ENCODE measurements around the gene HELZ.

HELZ gene

DNA sequence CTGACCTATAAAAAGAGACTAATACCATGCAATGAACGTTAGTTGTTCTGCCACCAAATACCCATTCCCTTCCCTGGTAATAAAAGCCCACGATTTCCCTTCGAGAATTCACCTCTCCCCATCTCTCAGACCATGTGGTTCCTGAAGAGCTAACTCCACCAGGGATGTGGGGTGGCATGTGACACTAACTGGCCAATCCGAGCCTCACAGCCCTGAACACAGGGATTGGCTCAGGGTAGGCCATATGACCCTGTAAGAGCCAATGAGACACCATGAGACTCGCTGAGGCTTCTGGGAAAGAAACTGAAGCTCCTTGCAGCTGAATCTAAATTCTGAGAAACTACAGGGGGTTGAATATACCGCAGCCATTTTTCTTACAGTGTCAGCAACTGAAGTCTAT is 21.1 kb downstream of the HELZ start:
- H3K27me3 Mint-ChIP-seq: no peaks in the 10 kb centered on the region
- peaks cover 55% of the 10 kb centered on the region for H3K4me1 Mint-ChIP-seq (ENCODE audit: low read depth)
- no peak overlapping the region for H3K4me3 Mint-ChIP-seq
- H3K27ac Mint-ChIP-seq: peak overlapping the region; percentile 23
- H3K36me3 Mint-ChIP-seq: peaks cover 16% of the 10 kb centered on the region
- H3K9me3 Mint-ChIP-seq (ENCODE audit: low read depth): no peaks in the 10 kb centered on the region

DNA sequence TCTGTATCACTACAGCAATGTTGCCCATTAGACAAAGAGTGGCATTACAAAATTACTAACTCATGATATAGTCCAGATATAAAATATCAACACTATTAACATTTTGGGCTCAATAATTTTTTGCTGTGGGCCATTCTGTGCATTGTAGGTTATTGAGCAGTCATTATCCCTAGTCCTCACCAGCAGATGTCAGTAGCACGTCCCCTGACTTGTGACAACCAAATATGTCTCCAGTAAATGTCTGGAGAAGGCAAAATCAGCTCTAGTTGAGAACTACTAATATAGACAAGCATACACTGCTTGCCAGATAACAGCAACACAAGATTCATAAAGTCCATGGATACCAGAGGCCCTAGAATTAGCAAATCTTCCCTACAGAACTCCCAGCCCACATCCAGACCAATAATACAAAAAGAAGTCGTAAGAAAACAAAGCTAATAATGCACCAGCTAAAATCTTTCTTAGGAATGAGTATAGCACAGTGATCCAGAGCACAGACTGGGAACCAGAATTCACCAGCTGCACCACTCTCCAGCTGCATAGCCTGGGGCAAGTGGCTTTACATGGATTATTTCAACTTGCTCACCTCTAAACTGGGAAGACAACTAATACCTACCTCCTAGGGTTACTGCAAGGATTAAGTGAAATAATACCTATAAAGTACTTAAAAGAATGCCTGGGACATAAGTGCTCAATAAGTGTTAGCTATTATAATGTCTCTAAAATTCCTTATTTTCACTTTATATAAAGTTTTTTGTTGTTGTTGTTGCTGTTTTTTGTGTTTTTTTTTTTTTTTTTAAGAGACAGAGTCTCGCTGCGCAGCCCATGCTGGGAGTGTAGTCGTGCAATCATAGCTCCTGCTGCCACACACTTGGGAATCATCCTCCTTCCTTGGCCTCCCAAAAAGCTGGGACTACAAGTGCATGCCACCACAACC is 23.7 kb downstream of the HELZ start:
- Mint-ChIP-seq H3K27me3 (no peaks in the 10 kb centered on the region), H3K4me1 (ENCODE audit: low read depth) (peaks cover 47% of the 10 kb centered on the region), H3K27ac (no peak overlapping the region), H3K4me3 (no peak overlapping the region), H3K9me3 (ENCODE audit: low read depth) (no peaks in the 10 kb centered on the region), H3K36me3 (peaks cover 15% of the 10 kb centered on the region)

DNA sequence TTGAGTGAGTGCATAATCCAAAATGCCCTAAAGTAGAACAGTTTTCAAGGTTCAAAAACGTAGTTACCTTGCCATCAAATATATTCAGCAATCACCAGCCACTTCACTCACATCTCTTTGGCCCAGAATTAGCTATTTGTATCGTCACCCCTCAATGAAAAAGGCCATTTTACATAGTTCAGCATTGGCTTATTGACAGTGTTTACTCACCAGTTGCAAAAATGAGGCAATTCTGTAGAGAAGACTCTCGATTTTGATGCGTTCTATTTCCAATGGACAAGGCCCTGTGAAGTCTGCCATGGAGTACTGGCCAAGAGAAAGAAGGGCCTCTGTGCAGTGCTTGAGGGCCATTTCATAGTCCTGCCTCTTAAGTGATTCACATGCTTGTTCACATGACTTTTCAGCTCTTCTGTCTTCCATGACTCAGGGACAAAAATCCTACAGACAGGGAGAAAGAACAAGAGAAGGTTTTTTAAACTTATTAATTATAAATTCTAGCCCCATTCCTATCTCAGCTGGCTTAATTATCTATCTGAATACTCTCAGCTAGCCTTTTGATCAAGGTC is 26.5 kb downstream of the HELZ start:
- Mint-ChIP-seq H3K36me3 (peaks cover 9% of the 10 kb centered on the region), H3K27me3 (no peaks in the 10 kb centered on the region), H3K4me1 (ENCODE audit: low read depth) (peaks cover 30% of the 10 kb centered on the region), H3K4me3 (no peak overlapping the region), H3K27ac (no peak overlapping the region), H3K9me3 (ENCODE audit: low read depth) (no peaks in the 10 kb centered on the region)

DNA sequence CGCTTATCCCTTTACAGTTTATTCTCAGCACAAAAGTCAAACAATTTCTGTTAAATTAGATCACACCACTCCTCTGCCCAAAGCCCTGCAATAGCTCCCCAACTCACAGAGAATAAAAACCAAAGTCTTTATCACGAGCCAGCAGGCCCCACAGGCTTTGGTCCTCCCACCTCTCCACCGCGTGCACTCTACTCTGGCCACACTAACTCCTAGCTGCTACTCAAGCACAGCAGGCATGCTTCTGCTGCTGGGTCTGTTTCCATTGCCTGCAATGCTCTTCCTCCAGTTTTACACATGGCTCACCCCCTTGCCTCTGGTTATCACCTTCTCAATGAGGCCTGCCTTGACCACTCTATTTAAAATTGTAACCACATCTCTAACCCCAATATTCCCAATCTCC is 27.6 kb downstream of the HELZ start:
- Mint-ChIP-seq H3K36me3 (peaks cover 9% of the 10 kb centered on the region), H3K27me3 (no peaks in the 10 kb centered on the region), H3K4me3 (no peak overlapping the region), H3K4me1 (ENCODE audit: low read depth) (peaks cover 32% of the 10 kb centered on the region), H3K27ac (no peak overlapping the region), H3K9me3 (ENCODE audit: low read depth) (no peaks in the 10 kb centered on the region)

DNA sequence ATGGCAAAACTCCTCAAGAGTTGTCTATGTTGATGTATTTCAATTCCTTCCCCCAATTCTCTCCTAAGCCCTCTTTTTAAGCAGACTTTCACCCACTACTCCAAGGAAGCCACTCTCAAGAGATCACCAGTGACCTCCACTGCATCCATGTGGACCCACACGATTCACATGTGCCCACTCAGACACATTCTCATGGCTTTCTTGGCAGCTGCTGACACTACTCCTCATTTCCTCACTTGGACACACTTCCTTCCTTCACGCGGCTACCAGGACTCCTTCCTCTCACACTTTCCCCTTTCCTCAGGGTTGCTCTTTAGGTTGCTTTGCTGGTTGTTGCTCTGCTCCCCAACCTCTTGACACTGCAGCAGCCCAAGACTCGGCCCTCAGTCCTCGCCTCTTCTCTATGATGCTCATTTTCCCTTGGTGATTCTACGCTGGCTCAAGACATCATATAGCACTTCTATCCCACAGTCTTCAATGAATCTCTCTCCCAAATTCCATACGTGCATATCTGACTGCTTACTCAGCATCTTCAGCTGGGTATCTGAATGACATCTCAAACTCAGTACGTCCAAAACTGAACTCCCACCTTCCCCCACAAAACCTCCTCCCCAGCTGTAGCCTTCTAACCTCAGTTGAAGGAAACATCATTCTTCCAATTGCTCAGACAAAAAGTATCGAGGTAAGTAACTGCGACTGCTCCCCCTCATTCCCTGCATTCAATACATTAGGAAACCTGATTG is 28.2 kb downstream of the HELZ start:
- Mint-ChIP-seq H3K27ac (no peak overlapping the region), H3K36me3 (peaks cover 12% of the 10 kb centered on the region), H3K9me3 (ENCODE audit: low read depth) (no peaks in the 10 kb centered on the region), H3K27me3 (no peaks in the 10 kb centered on the region), H3K4me1 (ENCODE audit: low read depth) (peaks cover 31% of the 10 kb centered on the region), H3K4me3 (no peak overlapping the region)

- Mint-ChIP-seq H3K36me3 (peaks cover 12% of the 10 kb centered on the region), H3K4me3 (no peak overlapping the region), H3K27ac (no peak overlapping the region), H3K9me3 (ENCODE audit: low read depth) (no peaks in the 10 kb centered on the region), H3K4me1 (ENCODE audit: low read depth) (peaks cover 28% of the 10 kb centered on the region), H3K27me3 (no peaks in the 10 kb centered on the region)
These were observed 29.0 kb downstream of the HELZ start for GRCh38 chr17:67215991-67216421.

DNA sequence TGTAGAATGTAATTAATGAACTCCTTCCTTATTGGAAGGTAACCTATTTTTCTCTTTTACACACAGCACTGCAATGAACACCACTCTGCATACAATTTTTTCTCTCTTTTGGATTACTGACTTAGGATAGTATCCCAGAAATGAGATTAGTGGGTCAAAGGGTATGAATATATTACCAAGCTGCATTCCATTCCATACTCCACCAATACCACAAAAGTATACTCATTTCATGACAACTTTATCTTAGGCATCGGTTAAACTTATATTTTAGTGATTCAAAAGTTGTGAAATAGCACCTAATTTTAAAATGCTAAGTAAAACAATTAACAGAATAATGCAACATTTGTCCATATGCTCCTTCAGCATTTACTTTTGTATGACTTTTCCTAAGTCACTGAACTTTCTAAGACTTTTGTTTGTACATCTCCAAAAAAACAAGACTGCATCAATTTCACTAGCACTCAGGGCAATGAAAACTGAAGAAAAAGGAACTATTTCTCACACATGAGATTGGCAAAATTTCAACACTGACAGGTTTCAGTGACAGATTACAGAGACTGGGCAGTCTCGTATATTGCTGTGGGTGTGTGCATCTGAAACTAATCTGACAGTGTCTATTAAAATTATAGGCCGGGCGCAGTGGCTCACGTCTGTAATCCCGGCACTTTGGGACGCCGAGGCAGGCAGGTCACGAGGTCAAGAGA is 32.1 kb downstream of the HELZ start:
- Mint-ChIP-seq H3K9me3 (ENCODE audit: low read depth) (no peaks in the 10 kb centered on the region), H3K36me3 (peaks cover 14% of the 10 kb centered on the region), H3K4me3 (no peak overlapping the region), H3K27me3 (no peaks in the 10 kb centered on the region), H3K27ac (no peak overlapping the region), H3K4me1 (ENCODE audit: low read depth) (peaks cover 36% of the 10 kb centered on the region)

GRCh38 chr17:67212231-67212630 is 32.8 kb downstream of the HELZ start:
- H3K36me3 Mint-ChIP-seq: peaks cover 15% of the 10 kb centered on the region
- H3K4me1 Mint-ChIP-seq (ENCODE audit: low read depth): peaks cover 37% of the 10 kb centered on the region
- no peak overlapping the region for H3K27ac Mint-ChIP-seq
- no peaks in the 10 kb centered on the region for H3K9me3 Mint-ChIP-seq (ENCODE audit: low read depth)
- no peaks in the 10 kb centered on the region for H3K27me3 Mint-ChIP-seq
- no peak overlapping the region for H3K4me3 Mint-ChIP-seq

GRCh38 chr17:67211742-67212141 is 33.3 kb downstream of the HELZ start:
- H3K4me3 Mint-ChIP-seq: no peak overlapping the region
- H3K4me1 Mint-ChIP-seq (ENCODE audit: low read depth): peaks cover 37% of the 10 kb centered on the region
- H3K27ac Mint-ChIP-seq: no peak overlapping the region
- H3K36me3 Mint-ChIP-seq: peaks cover 15% of the 10 kb centered on the region
- H3K9me3 Mint-ChIP-seq (ENCODE audit: low read depth): no peaks in the 10 kb centered on the region
- H3K27me3 Mint-ChIP-seq: no peaks in the 10 kb centered on the region

- no peak overlapping the region for H3K4me3 Mint-ChIP-seq
- H3K27me3 Mint-ChIP-seq: no peaks in the 10 kb centered on the region
- H3K36me3 Mint-ChIP-seq: peaks cover 15% of the 10 kb centered on the region
- peaks cover 37% of the 10 kb centered on the region for H3K4me1 Mint-ChIP-seq (ENCODE audit: low read depth)
- H3K9me3 Mint-ChIP-seq (ENCODE audit: low read depth): no peaks in the 10 kb centered on the region
- H3K27ac Mint-ChIP-seq: no peak overlapping the region
These were observed 34.1 kb downstream of the HELZ start for GRCh38 chr17:67210915-67211314.

- H3K9me3 Mint-ChIP-seq (ENCODE audit: low read depth): no peaks in the 10 kb centered on the region
- H3K4me3 Mint-ChIP-seq: no peak overlapping the region
These were observed 36.8 kb downstream of the HELZ start for GRCh38 chr17:67208232-67208631.

GRCh38 chr17:67203818-67204217 is 41.2 kb downstream of the HELZ start:
- H3K36me3 Mint-ChIP-seq: peaks cover 22% of the 10 kb centered on the region
- no peaks in the 10 kb centered on the region for H3K9me3 Mint-ChIP-seq (ENCODE audit: low read depth)
- no peaks in the 10 kb centered on the region for H3K27me3 Mint-ChIP-seq
- no peak overlapping the region for H3K4me3 Mint-ChIP-seq
- H3K27ac Mint-ChIP-seq: no peak overlapping the region
- peaks cover 13% of the 10 kb centered on the region for H3K4me1 Mint-ChIP-seq (ENCODE audit: low read depth)

More at GRCh38 chr17:67208232-67208631, 36.8 kb downstream of the HELZ start:
- peaks cover 14% of the 10 kb centered on the region for H3K36me3 Mint-ChIP-seq
- peaks cover 38% of the 10 kb centered on the region for H3K4me1 Mint-ChIP-seq (ENCODE audit: low read depth)
- H3K27ac Mint-ChIP-seq: no peak overlapping the region
- H3K27me3 Mint-ChIP-seq: no peaks in the 10 kb centered on the region

GRCh38 chr17:67202503-67202902 is 42.5 kb downstream of the HELZ start:
- no peak overlapping the region for H3K27ac Mint-ChIP-seq
- peaks cover 6% of the 10 kb centered on the region for H3K4me1 Mint-ChIP-seq (ENCODE audit: low read depth)
- H3K9me3 Mint-ChIP-seq (ENCODE audit: low read depth): peaks cover under 1% of the 10 kb centered on the region
- H3K27me3 Mint-ChIP-seq: no peaks in the 10 kb centered on the region
- H3K36me3 Mint-ChIP-seq: peaks cover 22% of the 10 kb centered on the region
- H3K4me3 Mint-ChIP-seq: no peak overlapping the region

DNA sequence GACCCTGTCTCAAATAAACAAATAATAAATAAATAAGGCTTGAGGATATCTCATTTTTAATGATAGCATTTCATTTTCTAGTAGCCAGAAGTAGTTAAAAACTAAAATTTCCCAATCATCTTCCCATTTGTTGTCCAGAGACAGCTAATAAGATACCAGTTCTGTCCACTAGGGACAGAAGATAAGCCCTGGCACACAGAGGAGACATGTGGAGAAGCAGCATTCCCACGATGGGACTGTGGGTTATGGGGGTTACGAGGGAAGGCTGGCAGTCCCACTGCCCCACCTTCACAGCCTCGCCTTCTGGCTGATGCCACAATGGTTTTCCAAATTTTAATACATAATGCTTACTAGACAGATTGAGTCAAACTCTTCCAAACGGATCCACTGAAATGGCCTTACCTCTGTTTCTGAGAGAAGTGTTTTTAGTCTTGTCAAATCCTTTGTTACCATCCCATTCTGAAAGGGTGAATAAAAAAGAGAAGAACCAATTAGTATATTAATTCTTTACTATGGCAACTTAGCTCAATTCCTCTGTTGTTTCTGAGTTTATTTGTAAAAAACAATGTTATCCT is 44.2 kb downstream of the HELZ start:
- Mint-ChIP-seq H3K4me1 (ENCODE audit: low read depth) (peaks cover 18% of the 10 kb centered on the region), H3K36me3 (peaks cover 35% of the 10 kb centered on the region), H3K9me3 (ENCODE audit: low read depth) (peaks cover 9% of the 10 kb centered on the region), H3K4me3 (no peak overlapping the region), H3K27ac (no peak overlapping the region), H3K27me3 (no peaks in the 10 kb centered on the region)

All from activated naive CD8-positive, alpha-beta T cell (primary cell).